ENCODE results near the gene CAMK1G.

The CAMK1G gene

GRCh38 chr1:209645574-209646452 lies 62.3 kb downstream of the CAMK1G start:
- DNase-seq = no peak

- DNase-seq = no peak
Measured at GRCh38 chr1:209646558-209646957, 63.0 kb downstream of the CAMK1G start.

- no peak for DNase-seq
Measured at GRCh38 chr1:209647156-209647555, 63.6 kb downstream of the CAMK1G start.

- DNase-seq = no peak
Measured at GRCh38 chr1:209648346-209648745, 64.8 kb downstream of the CAMK1G start.

- DNase-seq = peak; percentile 41 to 73
Measured at GRCh38 chr1:209648931-209649776, 65.6 kb downstream of the CAMK1G start.

GRCh38 chr1:209650454-209650853 lies 66.9 kb downstream of the CAMK1G start:
- DNase-seq = no peak

- peak; percentile 17 to 43 for DNase-seq
Measured at GRCh38 chr1:209651138-209651587, 67.6 kb downstream of the CAMK1G start.

- no peak for DNase-seq
Measured at GRCh38 chr1:209652121-209652735, 68.7 kb downstream of the CAMK1G start, which contains the start of gene LAMB3. LAMB3 (minus strand) TSS chr1:209652425; CDS start chr1:209650944, 1,481 bp downstream.

GRCh38 chr1:209652873-209653401 lies 69.4 kb downstream of the CAMK1G start:
- peak in 1 of 2 experiments; percentile 6 for DNase-seq

GRCh38 chr1:209653915-209654351 lies 70.4 kb downstream of the CAMK1G start:
- no peak for DNase-seq

- no peak for DNase-seq
Measured at GRCh38 chr1:209655411-209656231, 72.1 kb downstream of the CAMK1G start.

GRCh38 chr1:209657140-209657879 lies 73.8 kb downstream of the CAMK1G start:
- DNase-seq = no peak

- DNase-seq = no peak
Measured at GRCh38 chr1:209657918-209658317, 74.4 kb downstream of the CAMK1G start.

GRCh38 chr1:209659909-209660308 lies 76.4 kb downstream of the CAMK1G start:
- no peak for DNase-seq

GRCh38 chr1:209661071-209661470 lies 77.6 kb downstream of the CAMK1G start:
- no peak for DNase-seq

GRCh38 chr1:209662879-209663327 lies 79.4 kb downstream of the CAMK1G start:
- DNase-seq = no peak

Measured in SW 1271 (cell line).